ENCODE measurements around the gene RBM28.

The RBM28 gene

DNA sequence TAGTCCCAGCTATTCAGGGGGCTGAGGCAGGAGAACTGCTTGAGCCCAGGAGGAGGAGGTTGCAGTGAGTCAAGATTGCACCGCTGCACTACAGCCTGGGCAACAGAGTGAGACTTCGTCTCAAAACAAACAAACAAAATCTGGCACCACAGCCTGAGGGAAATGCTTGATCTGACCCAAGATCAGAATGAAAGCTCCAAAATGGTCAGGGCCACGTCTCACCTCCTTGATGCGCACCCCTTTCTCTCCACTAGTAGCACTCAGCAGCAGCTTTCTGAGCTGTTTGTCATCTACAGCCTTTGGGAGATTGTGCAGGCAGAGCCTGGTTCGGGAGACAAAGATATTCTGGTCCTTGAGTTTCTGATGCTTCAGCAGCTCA lies 22.7 kb downstream of the RBM28 start:
- in situ Hi-C loops (cut with MboI; ENCODE audit: low pct_unique_long_range_greater_than_20kb, low sequenced_read_pairs, unreplicated experiment) = no loop called here
- TF ChIP-seq, protein P1, sequence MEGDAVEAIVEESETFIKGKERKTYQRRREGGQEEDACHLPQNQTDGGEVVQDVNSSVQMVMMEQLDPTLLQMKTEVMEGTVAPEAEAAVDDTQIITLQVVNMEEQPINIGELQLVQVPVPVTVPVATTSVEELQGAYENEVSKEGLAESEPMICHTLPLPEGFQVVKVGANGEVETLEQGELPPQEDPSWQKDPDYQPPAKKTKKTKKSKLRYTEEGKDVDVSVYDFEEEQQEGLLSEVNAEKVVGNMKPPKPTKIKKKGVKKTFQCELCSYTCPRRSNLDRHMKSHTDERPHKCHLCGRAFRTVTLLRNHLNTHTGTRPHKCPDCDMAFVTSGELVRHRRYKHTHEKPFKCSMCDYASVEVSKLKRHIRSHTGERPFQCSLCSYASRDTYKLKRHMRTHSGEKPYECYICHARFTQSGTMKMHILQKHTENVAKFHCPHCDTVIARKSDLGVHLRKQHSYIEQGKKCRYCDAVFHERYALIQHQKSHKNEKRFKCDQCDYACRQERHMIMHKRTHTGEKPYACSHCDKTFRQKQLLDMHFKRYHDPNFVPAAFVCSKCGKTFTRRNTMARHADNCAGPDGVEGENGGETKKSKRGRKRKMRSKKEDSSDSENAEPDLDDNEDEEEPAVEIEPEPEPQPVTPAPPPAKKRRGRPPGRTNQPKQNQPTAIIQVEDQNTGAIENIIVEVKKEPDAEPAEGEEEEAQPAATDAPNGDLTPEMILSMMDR (IDR thresholded peaks at IDR 0.05; ENCODE audit: extremely low read depth, insufficient read depth, missing control alignments) = no peak
- no peak for DNase-seq (ENCODE audit: low spot score)

- in situ Hi-C loops (cut with MboI; ENCODE audit: low pct_unique_long_range_greater_than_20kb, low sequenced_read_pairs, unreplicated experiment) = no loop called here
- TF ChIP-seq, protein P1 (IDR thresholded peaks at IDR 0.05; ENCODE audit: extremely low read depth, insufficient read depth, missing control alignments) = no peak
- no peak for DNase-seq (ENCODE audit: low spot score)
Measured at GRCh38 chr7:128318691-128319090, 25.0 kb downstream of the RBM28 start.

GRCh38 chr7:128311013-128311412 lies 32.7 kb downstream of the RBM28 start:
- in situ Hi-C loops (cut with MboI; ENCODE audit: low pct_unique_long_range_greater_than_20kb, low sequenced_read_pairs, unreplicated experiment) = no loop called here
- DNase-seq (ENCODE audit: low spot score) = no peak
- TF ChIP-seq, protein P1 (IDR thresholded peaks at IDR 0.05; ENCODE audit: extremely low read depth, insufficient read depth, missing control alignments) = no peak

GRCh38 chr7:128310499-128310898 lies 33.2 kb downstream of the RBM28 start:
- in situ Hi-C loops (cut with MboI; ENCODE audit: low pct_unique_long_range_greater_than_20kb, low sequenced_read_pairs, unreplicated experiment) = no loop called here
- TF ChIP-seq, protein P1 (IDR thresholded peaks at IDR 0.05; ENCODE audit: extremely low read depth, insufficient read depth, missing control alignments) = no peak
- no peak for DNase-seq (ENCODE audit: low spot score)

GRCh38 chr7:128309976-128310375 lies 33.7 kb downstream of the RBM28 start:
- in situ Hi-C loops (cut with MboI; ENCODE audit: low pct_unique_long_range_greater_than_20kb, low sequenced_read_pairs, unreplicated experiment) = no loop called here
- TF ChIP-seq, protein P1 (IDR thresholded peaks at IDR 0.05; ENCODE audit: extremely low read depth, insufficient read depth, missing control alignments) = no peak
- no peak for DNase-seq (ENCODE audit: low spot score)

- in situ Hi-C loops (cut with MboI; ENCODE audit: low pct_unique_long_range_greater_than_20kb, low sequenced_read_pairs, unreplicated experiment) = no loop called here
- DNase-seq (ENCODE audit: low spot score) = no peak
- TF ChIP-seq, protein P1 (IDR thresholded peaks at IDR 0.05; ENCODE audit: extremely low read depth, insufficient read depth, missing control alignments) = no peak
Measured at GRCh38 chr7:128309124-128309523, 34.6 kb downstream of the RBM28 start.

DNA sequence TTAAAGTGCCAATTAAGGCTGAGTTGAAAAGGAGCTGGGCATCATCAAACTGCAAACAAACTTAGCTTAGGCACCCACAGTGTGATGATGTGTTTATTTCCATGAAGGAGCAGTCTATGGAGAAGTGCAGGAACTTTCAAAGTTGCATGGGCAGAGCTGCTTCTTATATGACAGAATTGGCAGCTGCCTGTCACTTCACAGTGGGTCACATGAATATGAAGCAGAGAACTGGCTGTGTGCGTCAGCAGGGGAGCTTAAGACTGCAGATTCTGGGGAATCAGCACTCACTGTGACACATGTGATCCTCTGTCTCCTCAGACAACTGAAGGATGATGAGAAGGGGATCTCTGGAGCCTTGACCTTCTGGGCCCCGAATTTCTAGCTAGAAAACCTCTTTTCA lies 36.6 kb downstream of the RBM28 start:
- in situ Hi-C loops (cut with MboI; ENCODE audit: low pct_unique_long_range_greater_than_20kb, low sequenced_read_pairs, unreplicated experiment) = no loop called here
- TF ChIP-seq, protein P1 (IDR thresholded peaks at IDR 0.05; ENCODE audit: extremely low read depth, insufficient read depth, missing control alignments) = no peak
- no peak for DNase-seq (ENCODE audit: low spot score)
